Measurements from ENCODE around the gene GABRR3.

The GABRR3 gene

DNA sequence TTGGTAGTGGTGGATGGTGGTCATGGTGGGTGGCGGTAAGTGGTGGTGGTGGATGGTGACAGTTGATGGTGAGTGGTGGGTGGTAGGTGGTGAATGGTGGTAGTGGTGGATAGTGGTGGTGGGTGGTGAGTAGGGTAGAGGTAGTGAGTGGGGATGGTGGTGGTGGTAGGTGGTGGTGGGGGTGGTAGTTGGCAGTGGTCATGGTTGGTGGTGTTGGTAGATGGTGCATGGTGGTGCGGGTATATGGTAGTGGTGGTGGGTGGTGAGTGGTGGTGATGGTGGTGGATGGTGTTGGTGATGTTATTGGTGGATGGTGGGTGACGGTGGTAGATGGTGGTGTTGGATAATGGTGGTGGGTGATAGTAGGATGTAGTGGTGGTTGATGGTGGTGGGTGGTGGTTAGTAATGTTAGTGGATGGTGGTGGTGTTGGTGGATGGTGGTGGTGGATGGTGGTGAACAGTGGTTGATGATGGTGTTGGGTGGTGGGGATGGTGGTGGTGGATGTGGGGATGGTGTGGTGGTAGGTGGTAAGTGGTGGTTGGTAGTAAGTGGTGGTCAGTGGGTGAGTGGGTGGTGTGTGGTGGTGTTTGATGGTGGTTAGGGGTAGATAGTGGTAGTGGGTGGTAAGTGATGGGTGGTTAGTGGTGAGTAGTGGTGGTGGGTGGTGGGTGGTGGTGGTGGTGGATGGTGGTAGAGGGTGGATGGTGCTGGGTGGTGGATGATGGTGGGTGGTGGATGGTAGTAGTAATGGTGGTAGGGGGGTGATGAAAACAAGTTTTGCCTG, 46.1 kb downstream of the GABRR3 start:
- no peak for DNase-seq

DNA sequence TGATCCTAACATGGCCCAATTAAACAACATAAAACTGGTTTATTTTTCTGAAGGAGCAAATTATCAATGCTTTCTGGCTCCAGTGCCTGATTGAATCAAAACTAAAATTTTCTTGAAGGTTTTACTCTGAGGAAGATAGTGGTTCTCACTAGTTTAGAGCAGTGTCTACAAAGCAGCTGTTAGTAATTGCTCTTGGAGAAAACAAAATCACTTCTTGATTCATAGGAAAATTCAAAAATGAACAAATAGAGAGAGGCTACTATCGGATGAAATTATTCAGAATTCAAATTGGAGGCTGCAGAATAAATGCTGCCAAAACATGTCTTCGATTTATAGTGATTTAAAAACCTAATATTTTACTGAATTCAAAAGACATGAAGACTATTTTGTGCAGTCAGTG, 47.8 kb downstream of the GABRR3 start:
- DNase-seq: no peak

- DNase-seq: no peak
Observed at GRCh38 chr3:97983933-97984491, 51.1 kb downstream of the GABRR3 start.

DNA sequence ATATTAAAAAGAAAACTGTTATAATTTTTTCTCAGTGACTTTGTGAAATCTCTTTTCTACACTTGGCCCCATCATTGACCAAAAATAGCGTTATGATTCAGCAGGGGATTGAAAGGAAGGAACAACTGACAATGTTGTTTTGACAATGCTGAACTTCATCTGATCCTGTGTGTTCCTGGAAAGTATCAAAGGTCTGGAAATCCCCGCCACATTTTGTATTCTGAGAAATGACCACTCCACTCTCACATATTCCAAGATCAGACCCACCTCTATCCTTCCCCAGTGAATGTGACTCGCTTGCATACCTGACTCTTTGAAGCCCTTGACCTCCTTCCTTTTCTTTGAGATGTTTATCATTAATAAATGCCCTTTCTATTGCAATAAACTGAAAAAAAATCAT, 53.2 kb downstream of the GABRR3 start:
- DNase-seq: no peak

DNA sequence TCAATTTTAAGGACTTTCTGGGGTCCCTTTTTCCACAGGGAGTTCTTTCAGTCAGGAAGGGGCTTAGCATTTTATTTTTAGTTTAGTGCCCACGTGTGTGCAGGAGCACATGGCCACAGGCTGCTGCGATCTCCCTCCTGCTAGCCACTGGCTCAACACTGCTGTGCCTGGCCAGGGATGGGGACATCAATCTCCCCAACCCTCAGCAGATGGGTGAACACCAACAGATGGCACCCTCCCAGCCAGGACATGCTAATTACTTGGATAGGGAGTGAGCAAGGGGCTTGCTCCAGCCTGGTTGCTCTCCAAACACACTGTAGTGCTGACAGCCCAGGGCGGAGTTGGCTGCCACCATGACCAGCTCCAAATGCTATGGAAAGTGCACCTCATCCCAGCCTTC, 55.5 kb downstream of the GABRR3 start:
- DNase-seq: no peak

GRCh38 chr3:97975466-97975865, 59.6 kb downstream of the GABRR3 start:
- DNase-seq: no peak

GRCh38 chr3:97974996-97975395, 60.1 kb downstream of the GABRR3 start:
- no peak for DNase-seq

GRCh38 chr3:97972976-97973375, 62.1 kb downstream of the GABRR3 start:
- no peak for DNase-seq

DNA sequence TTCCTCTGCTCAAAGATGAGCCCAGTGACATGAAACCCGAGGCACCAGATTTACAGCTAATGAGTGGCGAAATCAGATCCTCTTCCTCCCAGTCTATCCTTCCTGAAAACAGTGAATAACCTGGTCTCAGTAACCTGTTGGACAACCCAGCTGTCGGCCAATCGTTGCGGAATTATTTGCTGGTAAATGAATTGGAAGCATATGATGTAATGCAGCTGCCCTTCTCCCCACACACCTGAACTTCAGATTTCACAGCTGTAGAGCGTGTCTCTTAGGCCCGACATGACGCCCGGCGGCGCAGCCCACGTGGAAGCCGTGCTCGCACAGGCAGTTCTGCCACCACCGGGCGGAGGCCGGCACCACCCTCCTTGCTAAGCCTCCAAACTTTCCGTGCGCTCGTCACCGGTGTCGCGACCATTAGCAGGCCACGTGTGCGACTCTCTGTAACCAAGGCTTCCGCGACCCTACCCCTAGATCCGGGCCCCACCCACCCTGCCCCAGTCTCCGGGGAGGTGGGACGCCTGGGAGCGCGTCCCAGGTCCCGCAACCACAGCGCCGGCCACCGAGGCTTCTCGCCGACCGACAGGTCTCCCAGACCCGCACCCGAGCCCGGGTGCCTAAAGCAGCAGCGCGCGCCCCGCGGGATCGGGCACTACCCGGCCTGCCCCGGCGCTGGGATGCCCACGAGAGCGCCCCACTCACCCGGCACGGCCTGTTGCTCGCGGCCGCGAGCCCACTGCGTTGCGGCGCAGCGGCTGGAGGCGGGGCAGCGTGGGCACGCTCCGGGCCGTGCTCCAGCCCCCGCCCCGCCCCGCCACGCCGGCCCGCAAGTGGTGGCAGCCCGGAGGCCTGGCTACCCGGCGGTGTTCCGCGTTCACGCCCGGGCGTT, 63.2 kb downstream of the GABRR3 start, which contains the start of gene RIOX2:
TSS of gene RIOX2 (minus strand) at position 753 of the 889 bp plus-strand sequence. CDS start 4,838 bp downstream, outside the sequence.
- peak; percentile 69 for DNase-seq

- no peak for DNase-seq
Observed at GRCh38 chr3:97970956-97971620, 64.0 kb downstream of the GABRR3 start.

DNA sequence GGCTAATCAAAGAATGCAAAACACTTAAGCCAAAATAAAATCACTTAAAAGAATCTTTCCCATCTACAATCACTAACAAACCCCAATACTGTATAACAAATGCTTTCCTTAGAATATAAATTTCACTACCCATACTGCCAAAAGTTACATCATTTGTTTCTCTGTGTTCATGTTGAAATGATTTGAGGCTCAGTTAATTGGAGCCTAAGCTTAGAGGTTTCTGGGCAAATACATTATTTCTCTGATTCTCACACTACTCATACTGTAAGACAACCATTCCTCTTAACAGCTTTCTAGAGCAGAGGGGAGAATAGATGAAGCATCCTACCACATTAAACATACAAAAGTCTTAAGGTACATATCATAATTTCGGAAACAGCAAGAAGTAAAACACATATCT, 65.0 kb downstream of the GABRR3 start:
- DNase-seq: peak; percentile 18

DNA sequence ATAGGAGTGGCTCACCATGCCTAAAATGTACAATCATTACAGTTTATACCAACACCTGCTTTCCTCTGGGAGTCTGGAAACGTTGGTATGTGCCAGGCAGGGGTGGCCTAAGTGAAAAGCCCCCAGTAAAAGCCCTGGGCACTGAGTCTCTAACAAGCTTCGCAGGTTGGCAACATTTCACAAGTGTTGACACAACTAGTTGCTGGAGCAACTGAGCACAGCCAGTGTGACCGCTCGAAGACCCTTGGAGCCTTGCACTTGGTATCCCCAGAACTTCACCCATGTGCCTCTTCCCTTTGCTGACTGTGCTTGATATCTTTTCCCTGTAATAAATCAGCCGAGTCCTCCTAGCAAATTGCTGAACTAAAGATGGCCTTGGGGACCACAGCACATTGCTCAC, 65.6 kb downstream of the GABRR3 start:
- no peak for DNase-seq

DNA sequence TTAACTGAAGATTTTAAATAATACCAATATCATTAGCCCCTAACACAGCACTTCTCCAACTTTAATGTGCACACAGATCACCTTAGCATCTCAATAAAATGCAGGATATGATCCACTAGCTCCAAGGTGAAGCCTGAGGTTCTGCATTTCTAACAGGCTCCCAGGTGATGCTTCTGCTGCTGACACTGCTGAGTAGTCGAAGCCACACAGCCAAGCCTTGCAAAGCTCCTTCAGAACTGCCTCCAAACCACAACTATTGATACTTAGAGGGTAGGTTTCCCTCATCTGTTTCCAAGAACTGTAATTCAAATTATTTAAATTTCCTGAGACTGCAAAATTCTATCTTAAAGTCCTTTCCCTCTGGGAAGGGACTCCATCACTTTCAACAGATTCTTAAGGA, 66.7 kb downstream of the GABRR3 start:
- DNase-seq: no peak

DNA sequence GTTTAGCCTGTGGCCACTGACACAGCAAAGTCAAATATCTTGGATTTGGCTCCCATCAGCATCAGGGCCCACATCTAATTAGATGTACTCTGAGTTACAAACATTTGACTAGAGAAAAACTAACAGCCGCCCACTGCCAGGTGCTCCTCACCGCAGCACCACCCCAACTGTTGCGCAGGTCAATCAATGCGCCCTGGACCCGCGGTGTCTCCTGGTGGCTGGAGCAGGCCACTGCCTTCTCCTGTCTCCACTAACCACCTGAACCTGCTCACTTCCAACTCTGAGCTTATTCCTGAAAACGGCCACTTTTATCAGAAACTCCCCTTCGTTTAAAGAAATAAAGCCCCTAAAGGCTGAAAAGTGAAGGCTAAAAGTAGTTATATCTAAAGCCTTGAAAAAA, 67.1 kb downstream of the GABRR3 start:
- DNase-seq: no peak

DNA sequence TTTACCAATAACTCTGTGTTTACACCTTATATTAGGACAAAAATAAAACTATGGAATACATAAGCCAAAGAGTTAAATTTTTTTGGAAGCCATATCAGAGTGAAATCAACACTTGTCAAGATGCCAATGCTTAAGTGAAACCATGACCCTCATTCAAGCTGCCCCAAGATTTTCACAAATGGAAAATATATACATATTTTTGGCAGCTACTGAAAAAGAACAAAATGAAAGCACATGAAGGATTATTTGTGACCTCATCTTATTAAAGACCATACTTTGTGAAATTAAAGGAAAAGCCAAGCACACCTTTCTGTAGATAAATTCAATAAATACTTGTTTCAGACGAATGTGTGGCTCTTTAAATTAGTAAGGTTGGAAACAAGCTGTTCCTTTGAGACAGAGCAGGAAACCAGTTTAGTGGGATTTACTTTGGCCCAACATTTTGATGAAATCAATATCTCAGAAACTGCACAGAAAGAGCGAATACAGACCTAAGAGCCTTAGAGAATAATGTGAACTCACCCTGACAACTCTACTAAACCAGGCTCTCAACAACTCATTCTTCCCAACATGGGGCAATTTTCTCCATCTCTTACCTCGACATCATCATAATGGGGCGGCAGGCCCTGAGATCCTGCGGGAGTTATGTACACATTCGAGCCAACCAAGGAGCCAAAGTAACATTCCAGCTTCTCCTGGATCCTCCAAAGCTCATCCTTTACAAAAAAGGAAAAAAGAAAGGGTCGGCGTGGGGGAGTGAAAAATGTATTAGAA, 73.9 kb downstream of the GABRR3 start:
- DNase-seq: peak; percentile 29

- no peak for DNase-seq
Observed at GRCh38 chr3:97960551-97960950, 74.6 kb downstream of the GABRR3 start.

GRCh38 chr3:97959872-97960271, 75.2 kb downstream of the GABRR3 start:
- DNase-seq: no peak

DNA sequence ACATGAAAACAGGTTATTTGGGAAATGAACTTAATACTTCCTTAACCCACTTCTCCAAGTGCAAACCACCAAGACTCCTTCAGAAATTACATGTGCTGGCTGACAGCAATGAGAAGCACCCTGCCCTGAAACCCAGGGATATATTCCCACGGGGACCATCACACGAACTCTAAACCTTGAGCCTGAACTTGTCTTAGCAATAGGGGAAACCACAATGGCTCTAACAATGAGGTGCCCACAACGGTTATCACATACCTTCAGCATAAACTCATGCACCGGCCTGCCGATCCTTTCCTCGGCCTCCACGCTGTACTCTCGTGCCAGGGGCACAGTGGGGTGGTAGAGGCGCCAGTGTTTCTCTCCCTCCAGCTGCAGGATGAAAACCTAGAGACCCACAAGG, 76.3 kb downstream of the GABRR3 start:
- DNase-seq: no peak

- DNase-seq: peak; percentile 43
Observed at GRCh38 chr3:97958396-97958795, 76.7 kb downstream of the GABRR3 start.

- DNase-seq: no peak
Observed at GRCh38 chr3:97957617-97958311, 77.4 kb downstream of the GABRR3 start.

- DNase-seq: no peak
Observed at GRCh38 chr3:97956051-97956450, 79.1 kb downstream of the GABRR3 start.

All from fibroblast of skin of right biceps (primary cell).